ENCODE measurements around the gene UBE2S. TPM values are rescaled to one million over a fixed set of nuclear protein-coding genes. Genes with fewer than 3 reads are reported as not detected.

The UBE2S gene
- total RNA-seq, 4 donors from 2014 or later: 3.2 to 141 (median 21.5) TPM

- Histone ChIP-seq H3K4me3 (no peak within 1 kb of the TSS), H3K9me3 (no peaks in the 10 kb centered on the region), H3K27me3 (peaks cover 15 to 44% of the 10 kb centered on the region in 2 donors), H3K27ac (no peak within 1 kb of the TSS), H3K4me1 (no peaks in the 10 kb centered on the region), H3K36me3 (no peaks in the 10 kb centered on the region)
- no peak for TF ChIP-seq POLR2A (IDR thresholded peaks at IDR 0.05)
- TF ChIP-seq CTCF (IDR thresholded peaks at IDR 0.05): no peak
- intact Hi-C loops (cut with DNase I; ENCODE audit: low total_unique reads): no loop called here
- DNase-seq: no peak
Observed at GRCh38 chr19:55443045-55443823, 35.6 kb upstream of the UBE2S start, which contains the start of gene SHISA7. Gene SHISA7 (minus strand): TSS chr19:55443300. CDS start chr19:55442863, 437 bp downstream.

GRCh38 chr19:55442372-55442961 lies 34.9 kb upstream of the UBE2S start:
- H3K27me3 ChIP-seq: peaks cover 17 to 49% of the 10 kb centered on the region in 2 donors
- TF ChIP-seq POLR2A (IDR thresholded peaks at IDR 0.05): no peak
- no peak for TF ChIP-seq CTCF (IDR thresholded peaks at IDR 0.05)
- intact Hi-C loops (cut with DNase I; ENCODE audit: low total_unique reads): no loop called here

GRCh38 chr19:55441692-55442321 lies 34.2 kb upstream of the UBE2S start:
- Histone ChIP-seq H3K27me3 (peaks cover 17 to 54% of the 10 kb centered on the region in 2 donors), H3K4me3 (no peak overlapping the region), H3K36me3 (no peaks in the 10 kb centered on the region), H3K9me3 (no peaks in the 10 kb centered on the region), H3K27ac (no peak overlapping the region), H3K4me1 (no peaks in the 10 kb centered on the region)
- TF ChIP-seq POLR2A (IDR thresholded peaks at IDR 0.05) (no peak), CTCF (IDR thresholded peaks at IDR 0.05) (no peak)
- intact Hi-C loops (cut with DNase I; ENCODE audit: low total_unique reads): no loop called here
- DNase-seq: no peak

More at GRCh38 chr19:55442372-55442961, 34.9 kb upstream of the UBE2S start:
- Histone ChIP-seq H3K9me3 (no peaks in the 10 kb centered on the region), H3K4me3 (no peak overlapping the region), H3K4me1 (no peaks in the 10 kb centered on the region), H3K36me3 (no peaks in the 10 kb centered on the region), H3K27ac (no peak overlapping the region)
- DNase-seq: no peak

- DNase-seq: no peak
- Histone ChIP-seq H3K27me3 (peaks cover 17 to 54% of the 10 kb centered on the region in 2 donors), H3K4me1 (no peaks in the 10 kb centered on the region), H3K9me3 (no peaks in the 10 kb centered on the region), H3K4me3 (no peak overlapping the region), H3K36me3 (no peaks in the 10 kb centered on the region), H3K27ac (no peak overlapping the region)
- intact Hi-C loops (cut with DNase I; ENCODE audit: low total_unique reads): no loop called here
- TF ChIP-seq POLR2A (IDR thresholded peaks at IDR 0.05) (no peak), CTCF (IDR thresholded peaks at IDR 0.05) (no peak)
Observed at GRCh38 chr19:55441319-55441691, 33.7 kb upstream of the UBE2S start.
